ENCODE results near the gene ZNF470.

The ZNF470 gene

DNA sequence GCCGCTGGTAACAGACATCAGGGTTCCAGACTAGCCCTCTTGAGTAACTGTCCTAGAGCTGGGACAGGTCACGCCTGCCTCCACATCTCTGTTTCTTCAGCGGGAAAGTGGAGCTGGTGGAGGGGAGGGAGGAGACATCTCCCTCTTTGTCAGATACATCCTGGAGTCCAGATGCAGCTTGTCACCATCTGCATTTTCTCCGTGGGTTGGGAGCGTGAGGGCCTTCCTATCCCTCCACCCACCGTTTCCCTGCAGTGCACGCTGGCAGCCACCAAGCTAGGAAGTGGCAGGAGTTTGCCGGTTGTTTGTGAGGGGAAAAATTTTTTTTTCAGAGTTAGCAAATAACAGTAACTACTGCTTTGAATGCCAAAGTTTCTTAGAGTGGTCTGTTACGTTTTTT is 55.7 kb downstream of the ZNF470 start:
- H3K27me3 ChIP-seq (replicated peaks in 2 of 5; ENCODE audit: control insufficient read depth in 4 of 5, insufficient read depth in 5 of 5, low read length in 4 of 5), result no peaks in the 10 kb centered on the region
- peak overlapping the region in 1 of 7 experiments; percentile 24 for H3K4me3 ChIP-seq (ENCODE audit: control insufficient read depth in 1 of 7, extremely low read depth in 1 of 7, insufficient read depth in 4 of 7, low read depth in 2 of 7, low read length in 6 of 7)
- peaks cover 5 to 69% (median 35%) of the 10 kb centered on the region in 4 experiments for H3K36me3 ChIP-seq (ENCODE audit: control insufficient read depth in 4 of 4, insufficient read depth in 4 of 4, low read length in 3 of 4)
- ChIA-PET POLR2A (no interaction called here), CTCF (no interaction called here)
- WGBS (ENCODE audit: insufficient coverage), result 90% methylated on average over 2 of the region's 9 CpGs
- no peak overlapping the region for H3K27ac ChIP-seq (ENCODE audit: insufficient read depth in 1 of 2, low read depth in 1 of 2, low read length in 2 of 2, poor library complexity in 1 of 2, severe bottlenecking in 2 of 2)
- peaks cover 3 to 91% (median 72%) of the 10 kb centered on the region in 5 experiments for H3K9me3 ChIP-seq (ENCODE audit: control extremely low read depth in 1 of 5, control insufficient read depth in 4 of 5, insufficient read depth in 2 of 5, low read depth in 1 of 5, low read length in 4 of 5)
- no peaks in the 10 kb centered on the region for H3K4me1 ChIP-seq (ENCODE audit: control extremely low read depth in 1 of 4, control insufficient read depth in 4 of 4, insufficient read depth in 4 of 4, low read length in 3 of 4)
- no peak for DNase-seq

DNA sequence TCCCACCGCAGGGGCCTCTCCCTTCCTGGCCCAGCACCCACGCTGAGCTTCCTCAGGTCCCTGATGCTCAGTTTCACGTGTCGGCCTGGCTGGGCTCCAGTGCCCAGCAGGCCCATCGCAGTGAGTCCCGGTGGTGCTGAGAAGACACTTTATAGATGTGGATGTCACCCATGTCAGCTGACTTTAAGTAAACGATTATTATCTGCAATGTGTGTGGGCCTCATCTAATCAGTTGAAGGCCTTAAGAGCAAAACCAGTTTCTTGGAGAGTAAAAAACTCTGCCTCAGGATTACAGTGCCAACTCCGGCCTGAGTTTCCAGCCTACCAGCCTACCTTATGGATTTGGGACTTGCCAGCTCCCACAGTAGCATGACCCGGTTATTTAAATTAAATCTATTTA is 58.4 kb downstream of the ZNF470 start:
- ChIA-PET POLR2A (no interaction called here), CTCF (no interaction called here)
- H3K36me3 ChIP-seq (ENCODE audit: control insufficient read depth in 4 of 4, insufficient read depth in 4 of 4, low read length in 3 of 4), result peaks cover 5 to 49% (median 31%) of the 10 kb centered on the region in 4 experiments
- no peak for DNase-seq
- 100% methylated on average over 8 of the region's 9 CpGs for WGBS (ENCODE audit: insufficient coverage)
- no peaks in the 10 kb centered on the region for H3K4me1 ChIP-seq (ENCODE audit: control extremely low read depth in 1 of 4, control insufficient read depth in 4 of 4, insufficient read depth in 4 of 4, low read length in 3 of 4)
- no peak overlapping the region for H3K27ac ChIP-seq (ENCODE audit: insufficient read depth in 1 of 2, low read depth in 1 of 2, low read length in 2 of 2, poor library complexity in 1 of 2, severe bottlenecking in 2 of 2)
- no peaks in the 10 kb centered on the region for H3K27me3 ChIP-seq (replicated peaks in 2 of 5; ENCODE audit: control insufficient read depth in 4 of 5, insufficient read depth in 5 of 5, low read length in 4 of 5)
- no peak overlapping the region for H3K4me3 ChIP-seq (ENCODE audit: control insufficient read depth in 1 of 7, extremely low read depth in 1 of 7, insufficient read depth in 4 of 7, low read depth in 2 of 7, low read length in 6 of 7)
- H3K9me3 ChIP-seq (ENCODE audit: control extremely low read depth in 1 of 5, control insufficient read depth in 4 of 5, insufficient read depth in 2 of 5, low read depth in 1 of 5, low read length in 4 of 5), result peaks cover 0 to 89% (median 69%) of the 10 kb centered on the region in 5 experiments

DNA sequence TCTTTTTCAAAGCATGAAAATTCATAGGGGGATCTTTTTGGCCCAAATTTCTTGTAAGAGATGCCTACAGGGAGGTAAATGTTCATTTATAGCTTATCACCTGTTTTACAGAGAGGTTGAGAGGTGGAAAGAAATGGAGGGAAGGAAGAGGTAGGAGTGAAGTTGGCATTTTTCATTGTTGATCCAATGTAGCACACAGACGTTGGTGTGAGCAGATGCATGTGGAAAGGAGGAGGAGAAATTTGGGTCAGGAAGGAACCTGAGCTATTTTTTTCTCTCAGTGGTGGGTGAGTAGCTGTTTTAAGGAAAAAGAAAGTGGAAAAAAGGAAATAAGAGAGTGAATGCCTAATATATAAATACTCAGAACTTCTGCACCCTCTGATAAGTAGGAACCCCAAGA is 65.8 kb downstream of the ZNF470 start:
- Histone ChIP-seq H3K27me3 (replicated peaks in 2 of 5; ENCODE audit: control insufficient read depth in 4 of 5, insufficient read depth in 5 of 5, low read length in 4 of 5) (no peaks in the 10 kb centered on the region), H3K36me3 (ENCODE audit: control insufficient read depth in 4 of 4, insufficient read depth in 4 of 4, low read length in 3 of 4) (no peaks in the 10 kb centered on the region), H3K27ac (ENCODE audit: insufficient read depth in 1 of 2, low read depth in 1 of 2, low read length in 2 of 2, poor library complexity in 1 of 2, severe bottlenecking in 2 of 2) (no peak overlapping the region), H3K9me3 (ENCODE audit: control extremely low read depth in 1 of 5, control insufficient read depth in 4 of 5, insufficient read depth in 2 of 5, low read depth in 1 of 5, low read length in 4 of 5) (peaks cover 0 to 56% (median 41%) of the 10 kb centered on the region in 5 experiments), H3K4me1 (ENCODE audit: control extremely low read depth in 1 of 4, control insufficient read depth in 4 of 4, insufficient read depth in 4 of 4, low read length in 3 of 4) (no peaks in the 10 kb centered on the region), H3K4me3 (ENCODE audit: control insufficient read depth in 1 of 7, extremely low read depth in 1 of 7, insufficient read depth in 4 of 7, low read depth in 2 of 7, low read length in 6 of 7) (no peak overlapping the region)
- 43% methylated on average over 1 of the region's 1 CpG for WGBS (ENCODE audit: insufficient coverage)
- no peak for DNase-seq
- POLR2A ChIA-PET, result no interaction called here
- CTCF ChIA-PET, result interaction anchor here (0.9 kb wide), 1 partner anchor 9 kb away, joined by 3 read pairs; no protein-coding TSS in a partner anchor

DNA sequence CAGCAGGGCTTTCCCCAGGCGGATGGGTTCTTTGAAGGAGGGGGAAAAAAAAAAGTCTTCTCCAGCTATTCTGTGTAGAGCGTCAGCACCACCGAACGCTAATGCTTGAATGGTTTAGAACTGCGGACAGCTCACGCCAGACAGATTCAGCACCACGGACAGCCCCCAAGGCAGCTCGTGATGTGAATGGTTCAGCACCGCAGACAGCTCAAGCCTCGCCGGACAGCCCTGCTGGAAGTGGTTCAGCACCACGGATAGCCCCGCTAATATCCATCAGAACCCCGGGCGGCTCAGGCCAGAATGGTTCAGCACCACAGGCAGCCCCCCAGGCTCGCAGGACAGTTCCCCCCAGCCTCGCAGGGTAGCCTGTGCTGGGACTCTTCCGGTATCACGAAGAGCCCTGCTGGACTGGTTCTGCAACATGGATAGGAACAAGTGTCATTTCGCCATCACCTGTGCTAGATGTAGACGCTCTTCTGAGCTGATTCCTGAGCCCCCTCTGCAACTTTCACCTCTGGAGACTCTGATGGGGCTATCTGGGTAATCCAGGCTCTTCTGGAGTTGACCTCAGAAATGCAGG is 70.8 kb downstream of the ZNF470 start:
- Histone ChIP-seq H3K4me1 (ENCODE audit: control extremely low read depth in 1 of 4, control insufficient read depth in 4 of 4, insufficient read depth in 4 of 4, low read length in 3 of 4) (no peaks in the 10 kb centered on the region), H3K27me3 (replicated peaks in 2 of 5; ENCODE audit: control insufficient read depth in 4 of 5, insufficient read depth in 5 of 5, low read length in 4 of 5) (peaks cover 3 to 17% (median 4%) of the 10 kb centered on the region in 5 experiments), H3K27ac (ENCODE audit: insufficient read depth in 1 of 2, low read depth in 1 of 2, low read length in 2 of 2, poor library complexity in 1 of 2, severe bottlenecking in 2 of 2) (no peak overlapping the region), H3K36me3 (ENCODE audit: control insufficient read depth in 4 of 4, insufficient read depth in 4 of 4, low read length in 3 of 4) (no peaks in the 10 kb centered on the region), H3K4me3 (ENCODE audit: control insufficient read depth in 1 of 7, extremely low read depth in 1 of 7, insufficient read depth in 4 of 7, low read depth in 2 of 7, low read length in 6 of 7) (no peak overlapping the region), H3K9me3 (ENCODE audit: control extremely low read depth in 1 of 5, control insufficient read depth in 4 of 5, insufficient read depth in 2 of 5, low read depth in 1 of 5, low read length in 4 of 5) (peaks cover 3 to 36% (median 28%) of the 10 kb centered on the region in 5 experiments)
- POLR2A ChIA-PET, result no interaction called here
- CTCF ChIA-PET, result interaction anchor here (0.7 kb wide), 1 partner anchor 384 kb away, joined by 3 read pairs; no protein-coding TSS in a partner anchor
- DNase-seq, result peak; percentile 90 to 94 (median 93)
- WGBS (ENCODE audit: insufficient coverage), result 15% methylated on average over 21 of the region's 21 CpGs
